Endothelial cell of umbilical vein (primary cell): ENCODE measurements around the gene LUC7L. TPM values are rescaled to one million over a fixed set of nuclear protein-coding genes. Genes with fewer than 3 reads are reported as not detected.
A peak's percentile ranks its signal among the peaks of the same experiment; 100 is the strongest.

ENCODE experiments used
- BruUV-seq: library from RNA; stranded (reverse); fragments of 400-500 nt; replicated peaks from 2 replicates; lab custom pipeline; 2021; lab: Mats Ljungman, UMichigan
- CTCF ChIA-PET: fragments of 300-600, 350-600 bp; sonication (Branson Sonifier 250); formaldehyde crosslinking; loops from one replicate; lab custom pipeline; 2021; ENCODE audit warnings: antibody characterized with exemption, inconsistent platforms; lab: Charles Lee
- POLR2A ChIA-PET: fragments of 300-600, 350-600 bp; sonication (Branson Sonifier 250); formaldehyde crosslinking; loops from one replicate; lab custom pipeline; 2021; ENCODE audit warnings: antibody characterized with exemption, inconsistent platforms; lab: Charles Lee
- DNase-seq: peaks from one replicate; pipeline ENCODE4 v3.0.0-alpha.2; 2011; ENCODE audit warnings: low read depth, low spot score
- FAIRE-seq: peaks from 2 replicates; lab custom pipeline; 2011; peaks lifted over from hg19 to GRCh38; lab: Jason Lieb, UNC
- H2AFZ ChIP-seq: 2 replicates; pipeline ENCODE4 v1.6.0; 2012; ENCODE audit warnings: low read depth, low read length, control low read depth, inconsistent platforms
- H3K27ac ChIP-seq: 2 replicates; pipeline ENCODE4 v1.5.1; 2011; ENCODE audit warnings: low read depth, mild to moderate bottlenecking, control low read depth, low read length, moderate library complexity; ENCODE audit not compliant: insufficient read depth
- H3K27me3 ChIP-seq, 2 experiments: 2 replicates each; pipeline versions ENCODE4 v1.6.0 to v1.6.1; 2011; ENCODE audit warnings: low read length in 2 of 2, mixed read lengths in 1 of 2; ENCODE audit not compliant: control insufficient read depth in 2 of 2, insufficient read depth in 2 of 2
- H3K36me3 ChIP-seq, 2 experiments: 2 replicates in 1 of 2; 3 replicates in 1 of 2; pipeline ENCODE4 v1.5.1; 2011; ENCODE audit warnings: low read length in 2 of 2, mild to moderate bottlenecking in 1 of 2, moderate library complexity in 1 of 2; ENCODE audit not compliant: control insufficient read depth in 2 of 2, insufficient read depth in 2 of 2; ENCODE audit errors: extremely low read depth in 1 of 2
- H3K4me1 ChIP-seq: 3 replicates; pipeline ENCODE4 v1.5.1; 2011; ENCODE audit warnings: mild to moderate bottlenecking, low read length; ENCODE audit not compliant: control insufficient read depth, insufficient read depth; ENCODE audit errors: extremely low read depth
- H3K4me2 ChIP-seq: 2 replicates; pipeline ENCODE4 v1.6.1; 2011; ENCODE audit warnings: low read length, control low read depth, mixed read lengths; ENCODE audit not compliant: insufficient read depth
- H3K4me3 ChIP-seq, 3 experiments: fragments of 200-600 bp in 1 of 3; sonication (generic), shearing (Covaris generic) in 1 of 3; replicated peaks in 1 of 3; 2 replicates each; pipeline ENCODE4 v1.5.1; 2011 to 2016; ENCODE audit warnings: control low read depth in 3 of 3, low read length in 3 of 3, mild to moderate bottlenecking in 2 of 3, inconsistent platforms in 1 of 3, low read depth in 1 of 3, moderate library complexity in 1 of 3; ENCODE audit not compliant: insufficient read depth in 1 of 3
- H3K79me2 ChIP-seq: 2 replicates; pipeline ENCODE4 v1.6.0; 2012; ENCODE audit warnings: low read length, inconsistent platforms; ENCODE audit not compliant: control insufficient read depth, insufficient read depth
- H3K9ac ChIP-seq: replicated peaks from 2 replicates; pipeline ENCODE3; 2011; ENCODE audit warnings: low read length, control low read depth; ENCODE audit not compliant: insufficient read depth; ENCODE audit errors: extremely low read depth
- H3K9me1 ChIP-seq: replicated peaks from 3 replicates; pipeline ENCODE4 v1.6.0; 2011; ENCODE audit warnings: mild to moderate bottlenecking, low read length; ENCODE audit not compliant: control insufficient read depth, insufficient read depth; ENCODE audit errors: extremely low read depth
- H3K9me3 ChIP-seq: replicated peaks from 2 replicates; pipeline ENCODE4 v1.5.1; 2012; ENCODE audit warnings: low read length, inconsistent platforms; ENCODE audit not compliant: control insufficient read depth, insufficient read depth
- H4K20me1 ChIP-seq: replicated peaks from 2 replicates; pipeline ENCODE3; 2011; ENCODE audit warnings: mild to moderate bottlenecking, low read length; ENCODE audit not compliant: control insufficient read depth, insufficient read depth; ENCODE audit errors: extremely low read depth
- CTCF ChIP-seq, 2 donors: IDR thresholded peaks; 1 replicate in 1 of 2; 2 replicates in 1 of 2; pipeline ENCODE4 v1.5.1; 2011; ENCODE audit warnings: low read length in 2 of 2, mild to moderate bottlenecking in 2 of 2, moderate library complexity in 2 of 2, control low read depth in 1 of 2, inconsistent platforms in 1 of 2, low read depth in 1 of 2; ENCODE audit not compliant: insufficient read depth in 1 of 2; ENCODE audit errors: extremely low read depth in 1 of 2
- EZH2 ChIP-seq: IDR thresholded peaks from 2 replicates; pipeline ENCODE4 v1.6.1; 2012; ENCODE audit warnings: borderline replicate concordance, low read depth, mild to moderate bottlenecking, moderate library complexity, low read length, inconsistent platforms; ENCODE audit not compliant: severe bottlenecking
- GATA2 ChIP-seq: IDR thresholded peaks from 2 replicates; pipeline ENCODE4 v1.7.0; 2011; ENCODE audit warnings: low read depth, mild to moderate bottlenecking, moderate library complexity, mixed read lengths, low read length; ENCODE audit not compliant: insufficient read length, insufficient read depth
- JUN ChIP-seq: IDR thresholded peaks from 2 replicates; pipeline ENCODE4 v1.6.1; 2011; ENCODE audit warnings: borderline replicate concordance, low read depth; ENCODE audit not compliant: insufficient read length, insufficient read depth
- POLR2AphosphoS5 ChIP-seq: IDR thresholded peaks from 2 replicates; pipeline ENCODE4 v1.6.1; 2012; ENCODE audit warnings: low read depth, mild to moderate bottlenecking, control low read depth, low read length, moderate library complexity; ENCODE audit not compliant: insufficient read depth
- dilution Hi-C: fragments of 300-500 bp; cut with MboI; formaldehyde crosslinking; loops from one replicate; pipeline ENCODE4 v1.15.0; 2019; ENCODE audit warnings: low sequenced_read_pairs; ENCODE audit not compliant: extremely low pct_ligation_motif_present
- intact Hi-C: fragments of 100-400 bp; cut with micrococcal nuclease; formaldehyde crosslinking; loops from one replicate; pipeline ENCODE4 v1.10.0; 2022
- polyA plus RNA-seq, 4 experiments: library from polyadenylated mRNA; depleted of rRNA in 3 of 4; stranded (reverse) in 3 of 4; unstranded in 1 of 4; fragments of >200 nt; gene quantifications; 2 replicates each; pipeline versions ENCODE4 v1.2.1 to v1.2.3, GENCODE V29; 2011 to 2012; ENCODE audit warnings: missing spikeins in 1 of 4
- total RNA-seq: library from RNA; stranded (reverse); gene quantifications from 2 replicates; pipeline ENCODE4 v1.2.3, GENCODE V29; 2021

LUC7L gene
- total and polyA plus RNA-seq, 2 donors (not counting 3 experiments of a cell fraction or from before 2014, with no cell fraction given), result 75.4 to 94.7 TPM

- dilution Hi-C loops (no loop called here), intact Hi-C loops (no loop called here)
- H3K9me3 ChIP-seq, result no peaks in the 10 kb centered on the region
- H3K9ac ChIP-seq, result no peak within 1 kb of the TSS
- DNase-seq, result no peak
- no peak within 1 kb of the TSS for H3K27ac ChIP-seq
- H4K20me1 ChIP-seq, result no peaks in the 10 kb centered on the region
- POLR2A ChIA-PET, result no interaction called here
- CTCF ChIA-PET, result no interaction called here
- H3K4me2 ChIP-seq, result peak within 1 kb of the TSS; percentile 29
- TF ChIP-seq POLR2AphosphoS5, result no peak
- TF ChIP-seq JUN, result no peak
- no peak for TF ChIP-seq CTCF (IDR thresholded peaks at IDR 0.05; ENCODE audit: extremely low read depth in 1 of 2, insufficient read depth in 1 of 2, low read depth in 1 of 2, low read length in 2 of 2)
- TF ChIP-seq GATA2, result no peak
- peak; percentile 93 for TF ChIP-seq EZH2
- no peak for FAIRE-seq
- no peaks in the 10 kb centered on the region for H3K79me2 ChIP-seq
- no peaks in the 10 kb centered on the region for H3K9me1 ChIP-seq
- no peaks in the 10 kb centered on the region for H3K36me3 ChIP-seq
- H3K27me3 ChIP-seq, result peaks cover 39 to 40% of the 10 kb centered on the region in 2 experiments
- BruUV-seq, result no TSS peak
- H3K4me1 ChIP-seq, result no peaks in the 10 kb centered on the region
- no peak within 1 kb of the TSS for H3K4me3 ChIP-seq
- no peak within 1 kb of the TSS for H2AFZ ChIP-seq
Measured at GRCh38 chr16:165539-166374, 63.5 kb downstream of the LUC7L start, which contains the start of gene HBM. HBM (plus strand) TSS chr16:165978; CDS start chr16:165998, 20 bp downstream.
